ENCODE measurements around the gene DDX42.

The DDX42 gene

DNA sequence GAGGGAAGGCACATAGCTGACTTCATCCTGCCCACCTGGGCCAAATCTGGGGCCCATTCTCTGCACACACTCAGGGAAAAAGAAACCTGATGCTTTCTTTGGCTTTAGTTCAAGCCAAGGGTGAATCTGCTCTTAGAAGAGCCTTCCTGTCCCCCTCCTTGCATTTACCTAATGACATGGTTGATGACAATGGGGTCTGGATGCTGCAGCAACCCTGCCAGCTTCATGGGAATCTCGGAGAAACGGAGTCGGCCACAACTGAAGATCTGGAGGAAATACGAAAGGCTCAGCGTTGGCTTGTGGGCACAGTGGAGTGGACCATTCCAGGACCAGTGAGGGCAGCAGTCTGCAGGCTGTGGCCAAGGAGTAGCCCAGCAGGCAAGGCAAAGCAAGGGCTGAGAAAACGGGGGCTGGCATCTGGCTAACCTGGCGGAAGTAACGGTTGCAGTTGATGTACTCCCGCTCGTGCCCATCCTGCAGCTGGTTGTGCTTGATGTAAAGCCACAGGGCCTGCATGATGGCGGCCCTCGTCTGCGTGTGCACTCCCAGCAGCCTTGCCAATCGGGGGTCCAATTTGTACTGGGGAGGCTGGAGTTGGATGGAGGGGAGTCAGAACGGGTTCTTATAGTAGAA lies 59.9 kb downstream of the DDX42 start:
- DNase-seq (ENCODE audit: insufficient read length, low spot score) = no peak
- FAIRE-seq = no peak
- TF ChIP-seq POLR2A (IDR thresholded peaks at IDR 0.05; ENCODE audit: low read depth, low read length) (peak; percentile 21; the same call in 1 of the 2 replicates), SPI1 (IDR thresholded peaks at IDR 0.05; ENCODE audit: low read depth, low read length) (no peak)

DNA sequence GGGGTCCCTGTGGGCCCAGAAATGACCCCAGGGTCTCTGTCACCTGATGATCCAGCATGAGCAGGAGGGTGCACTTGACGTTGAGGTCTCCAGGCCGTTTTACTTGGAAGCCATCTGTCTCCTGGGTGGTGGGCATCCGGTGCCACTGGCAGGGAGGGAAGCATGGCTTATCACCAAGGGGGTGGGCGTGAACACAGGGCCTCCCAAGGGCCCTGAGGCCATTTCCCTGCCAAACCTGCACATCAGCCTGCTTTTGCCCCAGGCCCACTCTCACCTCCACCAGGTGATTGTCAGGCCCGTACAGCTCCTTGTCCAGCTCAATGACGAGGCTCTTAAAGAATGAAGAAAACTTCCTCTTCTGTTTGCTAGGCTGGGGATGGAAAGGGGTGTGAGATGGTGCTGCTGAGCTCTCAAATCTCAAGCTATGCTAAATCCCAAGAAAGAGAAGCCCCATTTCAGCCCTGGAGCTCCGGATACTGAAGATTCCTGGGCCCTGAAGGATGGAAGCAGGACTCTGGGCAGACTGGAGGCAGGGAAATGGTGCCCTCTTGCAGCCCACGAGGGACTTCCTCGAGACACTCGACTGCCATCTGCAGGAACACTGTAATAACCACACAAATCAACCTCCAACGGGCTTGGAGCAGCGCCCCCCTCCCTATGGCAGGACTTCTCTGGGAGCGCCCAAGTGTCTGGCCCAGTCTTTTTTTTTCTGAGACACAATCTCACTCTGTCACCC lies 60.6 kb downstream of the DDX42 start:
- FAIRE-seq (peak; percentile 85), DNase-seq (ENCODE audit: insufficient read length, low spot score) (peak; percentile 54)

DNA sequence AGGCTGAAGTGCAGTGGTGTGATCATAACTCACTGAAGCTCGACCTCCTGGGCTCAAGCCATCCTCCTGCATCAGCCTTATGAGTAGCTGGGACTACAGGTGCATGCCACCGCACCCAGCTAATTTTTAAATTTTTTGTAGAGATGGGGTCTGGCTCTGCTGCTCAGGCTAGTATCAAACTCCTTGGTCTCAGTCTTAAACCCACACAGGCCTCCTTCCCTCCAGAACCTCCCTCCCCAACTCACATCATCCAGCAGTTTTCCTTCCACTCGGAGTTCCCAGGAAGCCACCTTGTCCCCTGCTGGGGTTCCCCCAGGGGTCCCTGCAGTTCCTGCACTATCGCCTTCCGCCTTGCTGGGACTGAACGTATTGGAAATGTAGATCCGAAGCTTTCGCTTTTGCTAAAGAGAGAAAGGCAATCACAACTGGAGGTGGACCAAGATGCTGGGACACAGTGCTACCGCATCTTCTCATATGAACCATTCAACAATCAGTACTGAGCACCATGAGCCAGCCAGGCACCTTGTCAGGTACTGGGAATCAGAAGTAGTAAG lies 61.3 kb downstream of the DDX42 start:
- DNase-seq (ENCODE audit: insufficient read length, low spot score) (no peak), FAIRE-seq (no peak)
- TF ChIP-seq PAX5 (IDR thresholded peaks at IDR 0.05; ENCODE audit: insufficient read depth, low read length, severe bottlenecking) = no peak
- no peak for TF ChIP-seq POU2F2 (IDR thresholded peaks at IDR 0.05; ENCODE audit: low read depth, low read length)

More for the DNA sequence above, 60.6 kb downstream of the DDX42 start:
- peak; percentile 59 for TF ChIP-seq POLR2AphosphoS5 (IDR thresholded peaks at IDR 0.05; ENCODE audit: low read depth, low read length)
- no peak for TF ChIP-seq TAF1 (IDR thresholded peaks at IDR 0.05; ENCODE audit: low read depth, low read length)
- no peak for TF ChIP-seq POLR2A (IDR thresholded peaks at IDR 0.05; ENCODE audit: low read depth, low read length)
- TF ChIP-seq SPI1 (IDR thresholded peaks at IDR 0.05; ENCODE audit: low read depth, low read length) = no peak

DNA sequence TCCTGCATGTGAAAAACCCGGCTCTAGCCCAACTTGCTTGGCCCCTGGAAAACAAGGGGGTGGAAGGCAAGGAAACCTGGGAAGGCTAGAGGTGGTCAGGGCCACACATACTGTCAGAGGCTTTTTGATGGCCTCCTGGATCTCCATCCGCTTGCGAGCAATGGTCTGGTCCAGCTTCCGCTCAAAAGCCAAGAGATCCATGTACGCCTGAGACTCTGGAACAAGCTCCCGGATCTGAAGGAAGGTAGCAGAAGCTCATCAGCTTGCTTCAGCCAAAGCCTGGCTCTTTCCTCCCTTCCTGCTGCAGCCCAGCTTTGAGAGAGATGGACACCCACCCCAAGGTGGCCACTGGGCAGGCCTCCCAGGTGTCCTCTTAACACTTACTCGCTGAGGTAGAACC lies 62.8 kb downstream of the DDX42 start:
- TF ChIP-seq TAF1 (IDR thresholded peaks at IDR 0.05; ENCODE audit: low read depth, low read length) = no peak
- no peak for TF ChIP-seq POLR2A (IDR thresholded peaks at IDR 0.05; ENCODE audit: low read depth, low read length)
- TF ChIP-seq SPI1 (IDR thresholded peaks at IDR 0.05; ENCODE audit: low read depth, low read length) = no peak
- TF ChIP-seq POU2F2 (IDR thresholded peaks at IDR 0.05; ENCODE audit: low read depth, low read length) = no peak
- TF ChIP-seq PAX5 (IDR thresholded peaks at IDR 0.05; ENCODE audit: insufficient read depth, low read length, severe bottlenecking) = no peak
- TF ChIP-seq POLR2AphosphoS5 (IDR thresholded peaks at IDR 0.05; ENCODE audit: low read depth, low read length) = no peak
- no peak for DNase-seq (ENCODE audit: insufficient read length, low spot score)
- no peak for FAIRE-seq

DNA sequence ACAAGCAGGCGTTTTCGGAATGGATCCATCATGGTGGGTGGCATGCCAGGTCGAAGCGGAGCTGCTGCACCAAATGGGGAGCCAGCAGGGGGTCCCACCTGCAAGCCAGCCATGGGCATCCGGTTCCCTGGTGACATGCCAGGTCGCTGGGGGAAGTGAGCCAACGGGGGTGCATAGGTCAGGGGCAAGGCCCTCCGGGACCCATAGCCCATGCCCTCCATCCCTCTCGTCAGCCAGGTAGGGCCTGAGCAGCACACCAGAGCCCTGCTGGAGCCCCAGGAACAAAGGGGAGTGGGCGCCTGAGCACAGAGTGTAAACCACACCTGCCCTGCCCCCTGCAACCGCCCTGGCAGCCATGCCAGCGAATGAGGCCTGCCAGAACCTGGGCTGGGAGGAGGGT lies 63.5 kb downstream of the DDX42 start:
- FAIRE-seq (no peak), DNase-seq (ENCODE audit: insufficient read length, low spot score) (no peak)
- TF ChIP-seq SPI1 (IDR thresholded peaks at IDR 0.05; ENCODE audit: low read depth, low read length) (no peak), POLR2A (IDR thresholded peaks at IDR 0.05; ENCODE audit: low read depth, low read length) (no peak), PAX5 (IDR thresholded peaks at IDR 0.05; ENCODE audit: insufficient read depth, low read length, severe bottlenecking) (no peak), TAF1 (IDR thresholded peaks at IDR 0.05; ENCODE audit: low read depth, low read length) (no peak), POLR2AphosphoS5 (IDR thresholded peaks at IDR 0.05; ENCODE audit: low read depth, low read length) (no peak), POU2F2 (IDR thresholded peaks at IDR 0.05; ENCODE audit: low read depth, low read length) (no peak)

DNA sequence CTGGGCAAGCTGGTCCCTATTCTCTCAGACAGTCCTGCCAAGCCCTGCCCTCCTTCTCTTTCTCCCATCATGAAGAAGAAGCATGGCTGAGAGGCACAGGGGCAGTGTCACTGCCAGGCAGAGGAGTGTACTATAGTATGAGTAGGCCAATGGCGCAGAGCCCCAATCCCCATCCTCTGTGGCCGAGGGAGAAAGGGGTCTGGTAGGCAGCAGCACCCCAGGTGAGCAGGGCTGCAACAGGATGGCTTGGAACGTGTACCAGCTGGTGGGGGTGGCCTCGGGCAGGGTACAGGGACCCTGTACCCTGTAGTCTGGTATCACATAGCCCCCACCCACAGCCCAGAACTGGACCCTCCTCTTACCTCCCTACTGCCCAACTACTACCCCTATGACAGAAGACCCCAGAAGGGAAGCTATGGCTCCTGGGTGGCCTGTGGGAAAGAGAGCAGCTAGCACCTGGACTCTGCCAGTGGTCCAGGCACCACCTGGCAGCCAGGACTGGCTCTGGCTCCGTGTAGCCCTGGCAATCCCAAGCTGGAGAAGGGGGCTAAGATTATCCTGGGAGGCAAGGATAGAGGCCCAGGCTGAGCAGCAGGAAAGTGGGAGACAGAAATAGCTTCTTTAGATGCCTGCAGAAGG lies 64.1 kb downstream of the DDX42 start:
- no peak for DNase-seq (ENCODE audit: insufficient read length, low spot score)
- FAIRE-seq = no peak
- TF ChIP-seq POLR2AphosphoS5 (IDR thresholded peaks at IDR 0.05; ENCODE audit: low read depth, low read length) = no peak
- TF ChIP-seq SPI1 (IDR thresholded peaks at IDR 0.05; ENCODE audit: low read depth, low read length) = no peak
- no peak for TF ChIP-seq TAF1 (IDR thresholded peaks at IDR 0.05; ENCODE audit: low read depth, low read length)
- no peak for TF ChIP-seq POU2F2 (IDR thresholded peaks at IDR 0.05; ENCODE audit: low read depth, low read length)
- TF ChIP-seq POLR2A (IDR thresholded peaks at IDR 0.05; ENCODE audit: low read depth, low read length) = no peak
- TF ChIP-seq PAX5 (IDR thresholded peaks at IDR 0.05; ENCODE audit: insufficient read depth, low read length, severe bottlenecking) = no peak

DNA sequence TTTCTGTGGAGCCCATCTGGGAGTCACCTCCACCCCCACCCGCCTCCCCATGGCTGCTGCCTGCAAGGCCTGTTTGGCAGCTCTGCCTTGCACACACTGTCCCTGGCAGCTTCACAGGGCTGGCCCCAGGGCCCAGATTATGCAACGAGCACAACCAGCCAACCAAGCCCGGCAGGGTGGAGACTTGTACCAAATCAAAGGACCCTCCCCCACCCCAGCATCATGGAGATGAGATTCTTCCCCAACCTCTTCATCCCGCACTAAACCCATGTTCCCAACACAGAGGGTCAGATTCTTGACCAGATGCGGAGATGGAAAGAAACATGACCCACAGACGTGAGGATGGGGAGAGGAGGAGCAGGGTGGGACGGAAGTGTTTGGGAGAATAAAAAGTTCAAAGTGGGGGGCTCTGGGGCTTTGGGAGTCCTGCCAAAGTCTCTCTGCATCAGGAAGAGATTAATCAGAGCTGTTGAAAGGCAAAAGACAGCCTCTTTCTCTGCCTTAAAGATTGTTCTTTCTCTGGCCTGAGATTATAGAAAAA lies 64.7 kb downstream of the DDX42 start:
- no peak for TF ChIP-seq POLR2AphosphoS5 (IDR thresholded peaks at IDR 0.05; ENCODE audit: low read depth, low read length)
- no peak for TF ChIP-seq POLR2A (IDR thresholded peaks at IDR 0.05; ENCODE audit: low read depth, low read length)
- TF ChIP-seq SPI1 (IDR thresholded peaks at IDR 0.05; ENCODE audit: low read depth, low read length) = no peak
- TF ChIP-seq PAX5 (IDR thresholded peaks at IDR 0.05; ENCODE audit: insufficient read depth, low read length, severe bottlenecking) = no peak
- no peak for TF ChIP-seq TAF1 (IDR thresholded peaks at IDR 0.05; ENCODE audit: low read depth, low read length)
- no peak for TF ChIP-seq POU2F2 (IDR thresholded peaks at IDR 0.05; ENCODE audit: low read depth, low read length)
- FAIRE-seq = no peak
- no peak for DNase-seq (ENCODE audit: insufficient read length, low spot score)

DNA sequence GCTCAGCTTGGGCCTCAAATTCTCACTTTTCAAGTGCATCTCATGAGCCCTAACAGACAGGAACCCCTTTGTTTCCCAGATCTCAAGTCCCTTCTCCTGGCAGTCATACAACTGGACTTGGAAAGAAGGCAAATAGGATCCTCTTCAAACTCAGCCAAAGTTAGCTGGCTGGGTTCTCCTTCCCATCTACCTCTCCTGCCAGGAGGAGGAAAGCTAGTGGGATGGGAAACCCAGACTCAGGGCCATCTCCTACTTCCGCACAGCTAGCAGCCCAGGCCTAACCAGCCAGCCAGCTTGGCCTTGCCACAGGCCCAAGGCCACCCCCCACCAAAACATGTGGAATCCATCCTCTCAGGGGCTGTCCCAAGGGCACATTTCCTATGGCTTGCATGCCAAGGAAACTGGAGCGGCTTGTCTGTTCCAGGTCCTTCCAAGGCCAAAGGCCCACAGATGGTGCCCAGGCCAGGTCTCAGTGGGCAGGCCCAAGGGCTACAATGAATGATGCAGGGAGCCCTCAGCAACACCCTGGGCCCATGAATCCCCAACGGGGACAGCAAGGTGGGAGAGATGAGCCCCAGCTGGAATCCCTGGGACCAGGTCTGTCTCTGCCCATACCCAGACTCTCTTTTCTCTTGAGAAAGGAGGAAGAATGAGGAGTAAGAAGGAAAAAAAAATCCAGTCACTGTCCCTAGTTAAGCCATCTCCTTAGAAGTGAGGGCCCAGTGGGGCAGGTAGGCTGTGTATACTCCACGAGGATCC lies 66.8 kb downstream of the DDX42 start:
- FAIRE-seq (no peak), DNase-seq (ENCODE audit: insufficient read length, low spot score) (no peak)
- TF ChIP-seq PAX5 (IDR thresholded peaks at IDR 0.05; ENCODE audit: insufficient read depth, low read length, severe bottlenecking) (no peak), POLR2AphosphoS5 (IDR thresholded peaks at IDR 0.05; ENCODE audit: low read depth, low read length) (no peak), SPI1 (IDR thresholded peaks at IDR 0.05; ENCODE audit: low read depth, low read length) (no peak), TAF1 (IDR thresholded peaks at IDR 0.05; ENCODE audit: low read depth, low read length) (no peak), POU2F2 (IDR thresholded peaks at IDR 0.05; ENCODE audit: low read depth, low read length) (no peak), POLR2A (IDR thresholded peaks at IDR 0.05; ENCODE audit: low read depth, low read length) (no peak)
